Posterior cingulate gyrus (tissue), 11 donors: ENCODE measurements around the gene ELAVL3.
"Not testable (repeated sequence)": the region's sequence is repeated elsewhere in the genome, so short reads cannot be mapped to it uniquely, and the experiment has no call there.

ENCODE experiments used
- DNase-seq, 10 donors: peaks; one replicate each; pipeline versions ENCODE4 v3.0.0 to v3.0.0-alpha.2; 2020 to 2021; ENCODE audit warnings: mixed read lengths in 3 of 10
- intact Hi-C: fragments of 100-400 bp; cut with DNase I; formaldehyde crosslinking; loops from one replicate; pipeline ENCODE4 v1.15.1; 2023

The ELAVL3 gene

DNA sequence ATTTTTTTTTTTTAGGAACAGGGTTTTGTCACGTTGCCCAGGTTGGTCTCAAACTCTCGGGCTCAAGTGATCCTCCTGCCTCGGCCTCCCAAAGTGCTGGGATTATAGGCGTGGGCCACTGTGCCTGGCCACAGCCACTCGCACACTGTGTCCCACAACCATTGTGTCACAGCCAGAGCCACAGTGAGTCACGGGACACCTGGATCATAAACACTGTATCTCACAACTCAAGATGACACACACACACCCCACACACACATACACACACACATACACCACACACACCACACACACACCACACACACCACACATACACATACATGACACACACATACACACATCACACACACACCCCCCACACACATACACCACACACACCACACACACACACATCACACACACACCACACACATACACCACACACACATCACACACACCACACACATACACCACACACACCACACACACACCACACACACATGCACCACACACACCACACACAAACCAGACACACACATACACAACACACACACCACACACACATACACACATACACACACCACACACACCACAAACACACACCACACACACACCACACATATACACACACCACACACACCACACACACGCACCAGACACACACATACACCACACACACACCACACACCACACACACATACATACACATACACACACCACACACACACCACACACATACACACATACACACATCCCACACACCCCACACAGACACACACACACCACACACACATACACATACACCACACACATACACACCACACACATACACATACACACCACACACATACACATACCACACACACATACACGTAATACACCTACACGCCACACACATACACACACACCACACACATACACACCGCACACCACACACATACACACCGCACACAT is 16.2 kb downstream of the ELAVL3 start:
- DNase-seq = no peak
- intact Hi-C loops = no loop called here

DNA sequence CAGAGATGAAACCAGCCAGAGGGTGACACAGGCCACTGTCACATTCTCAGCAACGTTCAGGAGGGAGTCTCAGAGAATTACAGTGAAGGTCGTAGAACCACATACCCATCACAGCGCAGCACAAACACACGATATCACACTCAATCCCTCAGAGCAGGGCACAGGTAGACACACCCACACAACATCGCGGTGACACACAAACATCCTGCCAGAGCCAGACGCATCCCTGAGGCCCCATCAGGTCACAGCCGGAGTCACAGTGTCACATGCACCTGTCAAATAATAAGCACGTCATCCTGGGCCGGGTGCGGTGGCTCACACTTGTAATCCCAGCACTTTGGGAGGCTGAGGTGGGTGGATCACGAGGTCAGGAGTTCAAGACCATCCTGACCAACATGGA is 17.5 kb downstream of the ELAVL3 start:
- DNase-seq = no peak
- intact Hi-C loops = no loop called here

DNA sequence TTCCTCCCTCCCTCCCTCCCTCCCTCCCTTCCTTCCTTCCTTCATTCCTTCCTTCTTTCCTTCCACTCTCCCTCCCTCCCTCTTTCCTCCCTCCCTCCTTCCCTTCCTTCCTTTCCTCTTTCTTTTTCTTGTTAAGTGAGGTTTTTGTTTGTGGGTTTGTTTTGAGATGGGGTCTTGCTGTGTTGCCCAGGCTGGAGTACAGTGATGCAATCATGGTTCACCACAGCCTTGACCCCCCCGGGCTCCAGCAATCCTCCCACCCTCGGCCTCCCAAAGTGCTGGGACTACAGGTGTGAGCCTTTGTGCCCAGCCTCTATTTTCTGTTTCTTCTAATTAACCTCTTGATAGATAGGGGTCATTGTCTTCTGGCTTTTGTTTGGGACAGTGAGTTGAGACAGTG is 19.4 kb downstream of the ELAVL3 start:
- intact Hi-C loops = no loop called here
- no peak for DNase-seq

DNA sequence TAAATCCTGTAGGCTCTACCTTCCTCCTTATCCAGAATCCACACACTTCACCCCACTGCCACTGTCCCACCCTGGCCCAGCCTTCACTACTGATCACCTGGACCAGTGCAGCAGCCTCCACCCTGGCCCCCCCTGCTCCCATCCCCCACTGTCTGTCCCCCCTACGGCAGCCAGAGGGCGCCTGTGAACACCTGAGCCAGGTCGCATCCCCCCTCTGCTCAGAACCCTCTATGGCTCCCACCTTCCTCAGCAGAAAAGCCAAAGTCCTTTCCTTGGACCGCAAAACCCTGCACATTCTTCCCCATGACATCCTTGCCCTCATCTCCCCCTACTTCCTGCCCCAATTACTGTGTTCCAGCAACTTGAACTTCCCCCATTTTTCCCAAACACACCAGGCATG is 20.6 kb downstream of the ELAVL3 start:
- intact Hi-C loops = no loop called here
- no peak for DNase-seq

DNA sequence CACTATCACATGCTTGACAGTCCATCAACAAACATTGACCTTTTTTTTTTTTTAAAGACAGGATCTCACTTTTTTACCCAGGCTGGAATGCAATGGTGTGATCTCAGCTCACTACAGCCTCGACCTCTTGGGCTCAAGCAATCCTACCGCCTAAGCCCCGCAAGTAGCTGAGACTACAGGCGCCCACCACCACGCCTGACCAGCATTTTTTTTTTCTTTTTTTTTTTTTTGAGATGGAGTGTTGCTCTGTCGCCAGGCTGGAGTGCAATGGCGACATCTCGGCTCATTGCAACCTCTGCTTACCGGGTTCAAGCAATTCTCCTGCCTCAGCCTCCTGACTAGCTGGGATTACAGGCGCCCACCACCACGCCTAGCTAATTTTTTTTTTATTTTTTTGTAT is 21.9 kb downstream of the ELAVL3 start:
- intact Hi-C loops, DNase-seq: not testable (repeated sequence)

DNA sequence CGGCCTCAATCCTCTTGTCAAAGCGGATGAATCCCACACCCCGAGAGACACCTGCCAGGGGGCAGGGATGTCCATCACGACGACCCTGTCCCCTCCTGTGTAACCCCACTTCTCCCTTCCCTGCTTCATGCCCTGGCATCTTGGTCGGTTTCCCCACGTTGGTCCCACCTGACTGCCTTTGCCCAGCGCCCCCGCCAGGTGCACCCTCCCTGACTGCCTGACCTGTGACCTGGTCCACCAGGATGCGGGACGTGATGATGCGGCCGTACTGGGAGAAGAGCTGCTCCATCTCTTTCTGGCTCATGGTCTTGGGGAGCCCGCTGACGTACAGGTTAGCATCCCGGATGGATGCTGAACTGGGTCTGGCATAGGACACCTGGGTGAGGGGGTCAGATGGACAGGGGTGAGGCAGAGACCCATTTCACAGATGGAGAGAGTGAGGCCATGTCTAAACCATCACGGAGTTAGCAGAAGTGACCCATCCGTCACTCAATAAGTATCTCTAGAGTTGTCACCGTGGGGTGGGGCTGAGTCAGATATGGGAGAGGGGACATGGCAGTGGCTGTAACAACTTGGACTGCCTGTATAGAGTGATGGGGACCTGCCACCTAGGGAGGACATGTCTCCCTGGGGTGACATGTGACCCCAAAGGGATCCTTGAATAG is 22.5 kb downstream of the ELAVL3 start:
- DNase-seq = no peak
- intact Hi-C loops = no loop called here

DNA sequence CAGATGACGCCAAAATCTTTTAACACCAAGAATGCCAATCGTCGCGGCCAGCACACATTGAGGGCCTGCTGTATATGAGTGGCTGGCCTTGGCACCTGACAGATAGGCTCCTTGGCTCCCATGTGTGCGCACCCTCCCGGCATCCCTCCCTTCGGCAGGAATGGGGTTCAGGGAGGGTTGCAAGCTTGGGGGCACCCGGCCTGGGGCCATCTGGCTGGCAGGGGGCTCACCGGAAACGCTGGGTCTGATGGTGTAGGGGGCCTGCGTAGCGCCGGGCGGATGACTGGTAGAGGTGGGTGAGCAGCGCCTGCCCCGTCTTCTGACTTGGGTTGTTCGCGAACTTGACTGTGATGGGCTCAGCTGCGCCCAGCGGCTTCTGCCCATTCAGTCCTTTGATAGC is 23.0 kb downstream of the ELAVL3 start:
- intact Hi-C loops = no loop called here
- no peak for DNase-seq

DNA sequence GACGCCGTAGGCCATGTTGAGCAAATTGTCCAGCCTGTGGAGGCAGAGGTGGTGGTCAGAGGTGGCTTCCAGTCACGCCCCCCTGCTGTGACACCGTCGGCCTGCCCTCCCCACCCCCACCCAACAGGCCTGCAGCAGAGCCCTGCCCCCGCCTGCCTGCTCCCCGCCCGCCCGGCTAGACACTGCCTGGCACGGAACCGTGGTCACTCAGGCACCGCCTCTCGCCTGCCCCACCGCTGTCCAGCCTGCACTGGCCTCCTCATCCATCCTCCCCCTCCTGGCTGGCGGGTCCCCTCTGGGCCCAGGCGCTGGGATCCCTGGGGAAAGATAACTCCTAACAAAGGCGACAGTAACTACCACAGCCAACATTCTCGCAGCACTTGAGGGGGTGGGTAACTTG is 23.7 kb downstream of the ELAVL3 start:
- peak; percentile 77 to 99 (median 88) for DNase-seq
- intact Hi-C loops = no loop called here

DNA sequence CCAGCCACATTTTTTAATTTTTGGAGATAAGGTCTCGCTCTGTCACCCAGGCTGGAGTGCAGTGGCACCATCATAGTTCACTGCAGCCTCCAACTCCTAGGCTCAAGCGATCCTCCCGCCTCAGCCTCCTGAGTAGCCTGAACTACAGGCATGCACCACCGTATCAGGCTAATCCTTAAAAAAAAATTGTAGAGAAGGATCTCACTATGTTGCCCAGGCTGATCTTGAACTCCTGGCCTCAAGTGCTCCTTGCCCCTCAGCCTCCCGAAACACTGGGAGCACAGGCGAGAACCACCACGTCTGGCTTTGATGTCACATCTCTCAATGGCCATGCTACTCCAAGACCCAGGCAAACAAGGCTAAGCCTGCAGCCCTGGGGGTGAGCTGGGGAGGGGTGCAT is 24.2 kb downstream of the ELAVL3 start:
- intact Hi-C loops = no loop called here
- DNase-seq = no peak

DNA sequence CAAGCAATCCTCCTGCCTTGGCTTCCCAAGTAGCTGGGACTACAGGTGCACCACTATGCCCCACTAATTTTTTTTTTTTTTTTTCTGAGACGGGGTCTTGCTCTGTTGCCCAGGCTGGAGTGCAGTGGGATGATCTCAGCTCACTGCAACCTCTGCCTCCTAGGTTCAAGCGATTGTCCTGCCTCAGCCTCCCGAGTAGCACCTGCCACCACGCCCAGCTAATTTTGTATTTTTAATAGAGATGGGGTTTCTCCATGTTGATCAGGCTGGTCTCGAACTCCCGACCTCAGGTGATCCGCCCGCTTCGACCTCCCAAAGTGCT is 25.7 kb downstream of the ELAVL3 start:
- DNase-seq, intact Hi-C loops: not testable (repeated sequence)

DNA sequence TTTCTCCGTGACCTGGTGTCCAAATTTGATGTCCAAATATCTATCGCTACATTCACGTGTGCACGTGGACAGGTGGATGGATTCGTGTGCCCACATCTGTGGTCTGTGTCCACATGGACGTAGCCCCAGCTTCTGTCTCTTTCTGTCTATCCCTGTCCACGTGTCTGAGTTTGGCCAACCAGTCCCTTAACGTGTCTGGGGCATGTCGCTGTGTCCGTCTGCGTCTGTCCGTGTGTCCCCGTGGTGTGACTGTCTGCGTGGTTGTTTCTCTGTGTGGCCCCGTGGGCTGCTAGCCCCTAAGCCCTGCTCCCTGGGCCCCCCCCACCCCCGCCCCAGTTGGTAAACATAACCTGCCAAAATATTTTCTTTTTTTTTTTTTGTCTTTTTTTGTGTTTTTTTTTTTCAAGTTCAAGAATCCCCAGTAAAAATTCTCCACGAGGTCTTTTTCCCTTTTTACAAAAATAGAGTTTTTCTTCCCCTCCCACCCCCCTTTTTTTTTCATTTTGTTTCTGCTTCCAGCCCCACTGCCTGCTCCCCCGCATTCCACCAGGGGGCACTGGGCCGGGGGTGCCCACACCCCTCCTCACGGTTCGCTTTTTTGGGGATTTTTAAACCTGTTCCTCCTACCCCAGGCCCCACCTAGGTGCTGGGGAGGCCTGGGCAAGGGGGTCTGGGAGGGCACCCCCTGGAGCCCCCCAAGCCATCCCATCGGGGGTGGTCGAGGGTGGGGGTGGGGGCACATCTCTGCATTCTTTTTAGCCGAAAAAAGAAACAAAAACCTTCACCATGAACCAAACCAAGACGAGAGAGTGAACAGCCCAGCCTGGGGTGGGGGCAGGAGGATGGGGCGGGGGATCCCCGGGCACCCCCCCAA is 27.1 kb downstream of the ELAVL3 start:
- no peak for DNase-seq
- intact Hi-C loops = no loop called here

DNA sequence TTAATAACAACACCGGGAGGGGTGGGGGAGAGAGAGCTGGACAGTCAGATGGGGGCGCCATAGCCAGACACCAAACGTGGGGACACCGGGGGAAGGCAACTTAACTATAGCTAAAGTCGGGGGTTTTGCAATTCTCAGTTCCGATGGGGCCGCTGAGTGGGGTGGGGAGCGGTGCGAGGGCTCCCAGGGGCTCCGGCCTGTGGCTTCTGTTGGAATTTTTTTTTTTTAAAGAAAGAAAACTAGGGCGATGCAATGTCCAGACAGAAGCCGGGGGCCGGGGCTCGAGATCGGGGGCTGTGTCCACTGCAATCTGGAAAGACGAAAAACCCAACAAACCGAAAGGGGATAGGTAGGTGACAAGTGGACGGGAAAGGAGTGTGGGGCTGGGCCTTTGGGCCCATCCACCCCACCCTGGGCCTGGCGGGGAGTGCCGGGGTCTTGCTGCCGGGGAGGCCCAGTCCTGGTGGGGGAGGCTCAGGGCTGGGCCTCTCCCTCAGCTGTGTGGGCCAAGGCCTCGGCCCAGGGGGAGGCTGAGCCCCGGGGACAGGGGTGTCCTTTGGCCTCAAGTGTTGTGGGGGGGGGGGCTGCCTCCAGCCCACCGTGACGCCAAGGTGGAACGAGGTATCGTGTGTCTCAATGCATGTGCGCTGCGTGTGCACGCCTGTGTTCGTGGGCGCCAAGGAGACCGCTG is 28.1 kb downstream of the ELAVL3 start:
- intact Hi-C loops = no loop called here
- peak in 1 of 10 donors; percentile 88 for DNase-seq

DNA sequence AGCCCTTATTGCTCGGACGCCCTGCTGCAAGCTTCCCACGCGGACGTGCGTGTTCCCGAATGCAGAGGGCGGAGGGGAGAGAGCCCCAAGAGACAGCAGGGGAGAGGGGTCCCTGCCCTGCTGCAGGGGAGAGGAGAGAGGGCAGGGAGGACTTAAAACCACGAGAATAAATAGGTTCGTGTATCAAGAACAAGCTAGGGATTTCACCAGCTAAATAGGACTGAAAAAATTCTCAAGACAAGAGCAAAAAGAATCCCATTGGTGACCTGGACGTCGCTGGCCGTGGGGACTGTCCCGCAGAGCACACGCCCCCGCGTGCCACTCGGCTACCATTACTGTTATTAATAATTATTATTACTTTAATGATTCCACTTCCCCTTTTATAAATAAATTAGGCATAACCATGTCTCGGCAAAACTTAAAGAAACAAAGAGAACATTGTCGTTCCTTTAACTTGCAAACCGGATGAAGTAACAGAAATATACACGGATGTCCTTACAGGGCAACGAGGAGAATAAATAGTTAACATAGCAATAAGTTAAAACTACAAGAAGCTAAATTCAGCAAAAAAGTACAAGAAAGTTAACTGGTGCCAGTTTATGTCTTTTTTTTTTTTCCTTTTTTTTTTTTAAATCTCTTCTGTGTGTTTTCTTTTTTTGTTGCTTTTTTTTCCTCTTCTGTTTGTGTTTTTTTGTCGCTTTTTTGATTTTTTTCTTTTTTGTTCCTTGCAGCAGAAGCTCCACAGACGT is 28.8 kb downstream of the ELAVL3 start:
- intact Hi-C loops = no loop called here
- no peak for DNase-seq

DNA sequence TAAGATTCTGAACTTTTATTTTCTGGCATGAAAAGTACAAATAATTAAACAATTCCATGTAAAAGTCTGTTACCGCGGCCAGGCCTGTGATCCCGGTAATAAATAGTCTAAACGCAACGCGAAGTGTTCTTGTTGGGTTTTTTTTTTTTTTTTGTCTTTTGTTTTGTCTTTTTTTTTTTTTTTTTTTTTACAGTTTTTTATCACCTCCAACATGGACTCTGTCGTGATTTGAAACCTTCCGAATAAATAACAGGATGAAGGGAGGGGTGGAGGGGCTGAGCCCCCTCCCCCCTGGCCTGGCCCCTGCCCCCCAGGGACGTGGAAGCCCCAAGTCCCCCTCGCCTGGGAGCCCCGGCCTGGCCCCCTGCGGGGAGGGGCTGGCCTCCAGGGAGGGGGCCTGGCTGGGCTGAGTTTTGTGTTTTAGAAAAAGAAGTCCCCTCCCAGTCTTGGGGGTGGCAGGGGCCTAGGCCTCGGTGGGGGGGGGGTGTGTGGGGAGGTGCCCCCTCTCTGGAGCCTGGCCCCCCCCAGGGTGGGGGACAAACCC is 29.4 kb downstream of the ELAVL3 start:
- no peak for DNase-seq
- intact Hi-C loops = no loop called here

DNA sequence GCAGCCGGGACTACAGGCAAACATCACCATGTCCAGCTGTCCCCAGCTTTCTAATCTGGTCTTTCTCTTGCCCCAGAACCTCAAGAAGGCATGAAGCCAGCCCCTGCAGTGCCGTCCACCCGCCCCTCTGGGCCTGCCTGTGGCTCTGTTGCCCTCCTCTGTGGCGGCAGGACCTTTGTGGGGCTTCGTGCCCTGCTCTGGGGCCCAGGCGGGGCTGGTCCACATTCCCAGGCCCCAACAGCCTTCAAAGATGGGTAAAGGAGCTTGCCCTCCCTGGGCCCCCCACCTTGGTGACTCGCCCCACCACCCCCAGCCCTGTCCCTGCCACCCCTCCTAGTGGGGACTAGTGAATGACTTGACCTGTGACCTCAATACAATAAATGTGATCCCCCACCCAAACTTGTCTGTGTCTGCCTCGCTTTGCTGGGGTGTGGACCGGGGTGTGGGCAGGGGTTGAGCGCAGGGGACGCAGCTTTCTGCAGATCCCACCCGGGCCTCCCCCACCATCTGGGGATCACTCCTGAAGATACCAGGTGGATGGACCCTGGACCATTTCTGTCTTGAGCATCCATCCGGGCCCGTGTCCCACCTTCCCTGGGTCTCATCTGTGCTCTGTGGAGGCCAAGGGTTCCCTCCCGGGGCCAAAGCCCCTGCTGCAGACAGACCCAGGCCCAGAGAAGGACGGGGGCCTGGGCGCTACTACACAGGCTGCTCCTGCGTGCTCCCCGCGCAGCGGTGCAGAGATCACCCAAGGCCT is 30.1 kb downstream of the ELAVL3 start:
- no peak for DNase-seq
- intact Hi-C loops = no loop called here

DNA sequence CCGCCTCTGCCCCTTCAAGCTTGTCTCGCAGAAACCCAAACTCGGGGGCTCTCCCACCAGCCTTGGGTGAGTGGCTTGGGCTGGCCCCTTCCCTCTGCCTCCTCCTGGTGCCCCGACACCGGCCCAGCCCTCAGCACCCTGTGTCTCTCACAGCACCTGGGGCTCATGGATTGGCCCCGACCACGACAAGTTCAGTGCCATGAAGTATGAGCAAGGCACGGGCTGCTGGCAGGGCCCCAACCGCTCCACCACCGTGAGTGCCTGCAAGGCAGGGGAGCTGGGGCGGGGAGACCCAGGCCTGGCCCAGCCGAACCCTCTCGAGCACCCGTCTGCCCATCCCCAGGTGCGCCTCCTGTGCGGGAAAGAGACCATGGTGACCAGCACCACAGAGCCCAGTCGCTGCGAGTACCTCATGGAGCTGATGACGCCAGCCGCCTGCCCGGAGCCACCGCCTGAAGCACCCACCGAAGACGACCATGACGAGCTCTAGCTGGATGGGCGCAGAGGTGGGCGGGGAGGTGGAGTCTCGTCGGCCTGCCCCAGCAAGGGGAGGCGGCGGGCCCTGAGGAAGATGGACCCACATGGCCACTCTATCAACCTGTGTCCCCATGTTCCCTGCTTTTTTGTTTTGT is 31.8 kb downstream of the ELAVL3 start:
- intact Hi-C loops = loop anchor here (5.0 to 10.0 kb wide), 2 partner anchors 67 to 314 kb away; partner anchors contain the start of gene EPOR
- peak in 1 of 10 donors; percentile 90 for DNase-seq

DNA sequence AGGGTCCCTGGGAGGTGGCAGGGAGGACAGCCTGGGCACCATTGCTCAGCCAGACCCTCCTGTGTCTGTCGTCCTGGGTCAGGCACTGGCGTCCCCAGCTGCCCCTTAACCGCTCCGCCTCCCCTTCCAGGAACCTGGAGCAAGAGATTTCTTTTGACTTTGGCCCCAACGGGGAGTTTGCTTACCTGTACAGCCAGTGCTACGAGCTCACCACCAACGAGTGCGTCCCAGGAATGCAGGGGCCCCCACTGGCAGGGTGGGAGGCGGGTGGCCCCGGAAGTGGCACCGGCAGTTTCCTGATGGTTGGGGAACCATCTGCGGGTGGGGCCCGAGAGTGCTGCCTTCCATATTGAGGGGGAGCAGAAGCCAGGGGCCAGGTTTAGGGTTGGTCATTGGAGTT is 32.4 kb downstream of the ELAVL3 start:
- intact Hi-C loops = loop anchor here (5.0 to 10.0 kb wide), 2 partner anchors 66 to 314 kb away; partner anchors contain the start of gene EPOR

More for the DNA sequence above, 32.4 kb downstream of the ELAVL3 start:
- no peak for DNase-seq
